Activated CD8-positive, alpha-beta T cell treated with anti-CD3 and anti-CD28 coated beads for 36 hours (primary cell): Measurements from ENCODE around the gene NDNF. TPM values are rescaled to one million over a fixed set of nuclear protein-coding genes. Genes with fewer than 3 reads are reported as not detected.

ENCODE experiments used
- ATAC-seq: fragments of 200-7000 bp; cut with Tn5 transposase; one replicate; pipeline ENCODE4 v1.10.0; 2021; ENCODE audit warnings: mild to moderate bottlenecking, moderate library complexity
- CTCF ChIA-PET: fragments of 350-600 bp; sonication (Branson Sonifier 250); formaldehyde crosslinking; loops from one replicate; lab custom pipeline; 2021; ENCODE audit warnings: antibody characterized with exemption; lab: Charles Lee
- POLR2A ChIA-PET: fragments of 350-600 bp; sonication (Branson Sonifier 250); formaldehyde crosslinking; loops from one replicate; lab custom pipeline; 2021; ENCODE audit warnings: antibody characterized with exemption; lab: Charles Lee
- DNase-seq: peaks from one replicate; pipeline ENCODE4 v3.0.0-alpha.2; 2020
- H3K27ac Mint-ChIP-seq: one replicate; pipeline ENCODE4 v1.8.0; 2021; ENCODE audit warnings: mild to moderate bottlenecking, mixed read lengths
- H3K27me3 Mint-ChIP-seq: one replicate; pipeline ENCODE4 v1.8.0; 2021; ENCODE audit warnings: mixed read lengths
- H3K36me3 Mint-ChIP-seq: one replicate; pipeline ENCODE4 v1.8.0; 2021; ENCODE audit warnings: low read depth, mixed read lengths
- H3K4me1 Mint-ChIP-seq: one replicate; pipeline ENCODE4 v1.8.0; 2021; ENCODE audit warnings: low read depth, mixed read lengths
- H3K4me3 Mint-ChIP-seq: one replicate; pipeline ENCODE4 v1.8.0; 2021; ENCODE audit warnings: mild to moderate bottlenecking, moderate library complexity, mixed read lengths
- H3K9me3 Mint-ChIP-seq: one replicate; pipeline ENCODE4 v1.8.0; 2021; ENCODE audit warnings: mixed read lengths
- CTCF ChIP-seq: fragments of 200-600 bp; IDR thresholded peaks from one replicate; pipeline ENCODE4 v1.8.0; 2022; ENCODE audit warnings: antibody characterized with exemption, mild to moderate bottlenecking
- intact Hi-C: fragments of 100-400 bp; cut with micrococcal nuclease; formaldehyde crosslinking; loops from one replicate; pipeline ENCODE4 v1.10.0; 2022
- total RNA-seq, 2 experiments: library from RNA; stranded (reverse); gene quantifications; one replicate each; pipeline ENCODE4 v1.2.3, GENCODE V29; 2021

NDNF gene
- total RNA-seq, 2 experiments from 2014 or later, result 0.34 to 0.41 TPM

- Mint-ChIP-seq H3K9me3 (no peaks in the 10 kb centered on the region), H3K27me3 (no peaks in the 10 kb centered on the region), H3K27ac (no peak overlapping the region), H3K4me3 (no peak overlapping the region), H3K36me3 (no peaks in the 10 kb centered on the region), H3K4me1 (peaks cover 23% of the 10 kb centered on the region)
- TF ChIP-seq CTCF, result peak; percentile 74
- intact Hi-C loops, result no loop called here
- ATAC-seq (no peak), DNase-seq (no peak)
- POLR2A ChIA-PET, result no interaction called here
- CTCF ChIA-PET, result interaction anchor here (0.7 to 1.7 kb wide), 6 partner anchors 10 to 195 kb away, joined by 3 to 7 read pairs (median 4); partner anchors contain the start of gene NDNF
Observed at GRCh38 chr4:121112530-121112929, 40.2 kb upstream of the NDNF start.

GRCh38 chr4:121108557-121108956, 36.2 kb upstream of the NDNF start:
- ChIA-PET POLR2A (no interaction called here), CTCF (interaction anchor here (1.3 to 1.5 kb wide), 3 partner anchors 10 to 84 kb away, joined by 3 to 4 read pairs (median 4); no protein-coding TSS in a partner anchor)
- Mint-ChIP-seq H3K4me1 (peaks cover 10% of the 10 kb centered on the region), H3K9me3 (peaks cover 3% of the 10 kb centered on the region), H3K36me3 (no peaks in the 10 kb centered on the region), H3K27me3 (no peaks in the 10 kb centered on the region), H3K27ac (no peak overlapping the region), H3K4me3 (no peak overlapping the region)
- no peak for TF ChIP-seq CTCF
- ATAC-seq, result no peak
- intact Hi-C loops, result no loop called here
- no peak for DNase-seq

GRCh38 chr4:121107507-121107906, 35.2 kb upstream of the NDNF start:
- Mint-ChIP-seq H3K4me1 (peaks cover 4% of the 10 kb centered on the region), H3K27ac (no peak overlapping the region), H3K9me3 (peaks cover 3% of the 10 kb centered on the region), H3K27me3 (no peaks in the 10 kb centered on the region), H3K36me3 (no peaks in the 10 kb centered on the region), H3K4me3 (no peak overlapping the region)
- CTCF ChIA-PET, result interaction anchor here (1.3 kb wide), 1 partner anchor 11 kb away, joined by 4 read pairs; no protein-coding TSS in a partner anchor
- intact Hi-C loops, result no loop called here
- TF ChIP-seq CTCF, result no peak
- ATAC-seq (no peak), DNase-seq (no peak)
- POLR2A ChIA-PET, result interaction anchor here (0.5 kb wide), 1 partner anchor 140 kb away, joined by 4 read pairs; no protein-coding TSS in a partner anchor

- no peaks in the 10 kb centered on the region for H3K36me3 Mint-ChIP-seq
- ATAC-seq (no peak), DNase-seq (no peak)
- TF ChIP-seq CTCF, result no peak
- no peaks in the 10 kb centered on the region for H3K27me3 Mint-ChIP-seq
- H3K9me3 Mint-ChIP-seq, result peaks cover 1% of the 10 kb centered on the region
- no peak overlapping the region for H3K4me3 Mint-ChIP-seq
- intact Hi-C loops, result no loop called here
- POLR2A ChIA-PET, result no interaction called here
- no peak overlapping the region for H3K27ac Mint-ChIP-seq
- CTCF ChIA-PET, result interaction anchor here (0.7 kb wide), 1 partner anchor 207 kb away, joined by 3 read pairs; no protein-coding TSS in a partner anchor
- H3K4me1 Mint-ChIP-seq, result no peaks in the 10 kb centered on the region
Observed at GRCh38 chr4:121100093-121100775, 27.9 kb upstream of the NDNF start.

GRCh38 chr4:121098266-121098665, 25.9 kb upstream of the NDNF start:
- no peak overlapping the region for H3K4me3 Mint-ChIP-seq
- intact Hi-C loops, result no loop called here
- H3K9me3 Mint-ChIP-seq, result no peaks in the 10 kb centered on the region
- no peaks in the 10 kb centered on the region for H3K4me1 Mint-ChIP-seq
- ChIA-PET CTCF (no interaction called here), POLR2A (no interaction called here)
- no peaks in the 10 kb centered on the region for H3K27me3 Mint-ChIP-seq
- no peak for ATAC-seq
- DNase-seq, result no peak
- no peak overlapping the region for H3K27ac Mint-ChIP-seq
- no peaks in the 10 kb centered on the region for H3K36me3 Mint-ChIP-seq
- no peak for TF ChIP-seq CTCF
